HG03025 (cell line): ENCODE results near the gene WDR93.

ENCODE experiments used
- ATAC-seq: cut with Tn5 transposase; IDR thresholded peaks from one replicate; pipeline ENCODE4 v1.9.1; 2021; ENCODE audit warnings: mild to moderate bottlenecking, moderate library complexity; ENCODE audit not compliant: unreplicated experiment, low FRiP score

Gene WDR93

GRCh38 chr15:89660556-89660955 lies 30.1 kb upstream of the WDR93 start:
- ATAC-seq = no peak

GRCh38 chr15:89662893-89663626 lies 27.6 kb upstream of the WDR93 start:
- ATAC-seq = no peak

- ATAC-seq = no peak
These were observed 25.9 kb upstream of the WDR93 start for GRCh38 chr15:89664441-89665350.

- no peak for ATAC-seq
These were observed 25.0 kb upstream of the WDR93 start for GRCh38 chr15:89665449-89666181.

- no peak for ATAC-seq
These were observed 24.3 kb upstream of the WDR93 start for GRCh38 chr15:89666184-89666857.

GRCh38 chr15:89666858-89667705 lies 23.5 kb upstream of the WDR93 start:
- no peak for ATAC-seq

GRCh38 chr15:89667706-89667960 lies 23.0 kb upstream of the WDR93 start:
- no peak for ATAC-seq

GRCh38 chr15:89668171-89668570 lies 22.4 kb upstream of the WDR93 start:
- ATAC-seq = no peak

- ATAC-seq = no peak
These were observed 21.2 kb upstream of the WDR93 start for GRCh38 chr15:89669309-89669865.

- ATAC-seq = no peak
These were observed 20.7 kb upstream of the WDR93 start for GRCh38 chr15:89669941-89670340.

- no peak for ATAC-seq
These were observed 19.5 kb upstream of the WDR93 start for GRCh38 chr15:89670971-89671560.

- no peak for ATAC-seq
These were observed 18.9 kb upstream of the WDR93 start for GRCh38 chr15:89671687-89672086.

GRCh38 chr15:89672221-89673164 lies 18.1 kb upstream of the WDR93 start:
- ATAC-seq = no peak

- no peak for ATAC-seq
These were observed 17.5 kb upstream of the WDR93 start for GRCh38 chr15:89673165-89673512.

GRCh38 chr15:89674526-89674925 lies 16.1 kb upstream of the WDR93 start:
- no peak for ATAC-seq

GRCh38 chr15:89675606-89676005 lies 15.0 kb upstream of the WDR93 start:
- no peak for ATAC-seq

- ATAC-seq = no peak
These were observed 13.2 kb upstream of the WDR93 start for GRCh38 chr15:89677381-89677780.

- no peak for ATAC-seq
These were observed 11.4 kb upstream of the WDR93 start, which contains the start of gene PLIN1 for GRCh38 chr15:89679212-89679611. PLIN1 (minus strand) TSS chr15:89679367; CDS start chr15:89677489, 1,878 bp downstream.
